K562 (cell line): Measurements from ENCODE around the gene AHSA1. TPM values are rescaled to one million over a fixed set of nuclear protein-coding genes. Genes with fewer than 3 reads are reported as not detected.

ENCODE experiments used
- ATAC-seq: fragments of 200-7000 bp; cut with Tn5 transposase; 3 replicates; pipeline ENCODE4 v1.9.1; 2020; ENCODE audit warnings: moderate library complexity
- BruUV-seq: library from RNA; stranded (reverse); fragments of 400-500 nt; replicated peaks from 2 replicates; lab custom pipeline; 2021; lab: Mats Ljungman, UMichigan
- CTCF ChIA-PET: fragments of 300-600 bp; formaldehyde crosslinking; extraction: SDS; loops from one replicate; lab custom pipeline; 2021; ENCODE audit warnings: low intra/inter-chr PET ratio; lab: Yijun Ruan, JAX
- POLR2A ChIA-PET: fragments of 300-600, 350-650 bp; sonication (Branson Sonifier 250); formaldehyde crosslinking; extraction: SDS; loops from one replicate; lab custom pipeline; 2021; ENCODE audit warnings: antibody characterized with exemption, inconsistent platforms; lab: Yijun Ruan, JAX
- DNase-seq, 4 experiments: peaks; one replicate each; pipeline versions ENCODE4 v3.0.0 to v3.0.0-alpha.2; 2011 to 2018; ENCODE audit warnings: low spot score in 3 of 4, mixed read lengths in 3 of 4; ENCODE audit errors: extremely low read depth in 1 of 4
- FAIRE-seq: peaks from 2 replicates; lab custom pipeline; 2011; peaks lifted over from hg19 to GRCh38; lab: Jason Lieb, UNC
- H2AFZ ChIP-seq: 2 replicates; pipeline ENCODE4 v1.6.0; 2011; ENCODE audit warnings: low read depth, low read length, control low read depth, inconsistent platforms
- H3K27ac ChIP-seq: fragments of 200-600 bp; 3 replicates; pipeline ENCODE4 v1.8.0; 2011; ENCODE audit warnings: low read depth, mild to moderate bottlenecking, control low read depth, inconsistent platforms, low read length, moderate library complexity, mixed read lengths; ENCODE audit errors: extremely low read depth
- H3K27me3 ChIP-seq, 2 experiments: fragments of 300-600 bp in 1 of 2; 2 replicates in 1 of 2; 3 replicates in 1 of 2; pipeline versions ENCODE4 v1.6.0 to v1.8.0; 2011; ENCODE audit warnings: inconsistent platforms in 2 of 2, low read length in 2 of 2, mild to moderate bottlenecking in 1 of 2, mixed read lengths in 1 of 2, moderate library complexity in 1 of 2; ENCODE audit not compliant: control insufficient read depth in 2 of 2, insufficient read depth in 2 of 2
- H3K36me3 ChIP-seq: fragments of 300-600 bp; 3 replicates; pipeline ENCODE4 v1.8.0; 2011; ENCODE audit warnings: mild to moderate bottlenecking, low read length, inconsistent platforms; ENCODE audit not compliant: control insufficient read depth, insufficient read depth
- H3K4me1 ChIP-seq, 2 experiments: fragments of 200-600 bp in 1 of 2; replicated peaks in 1 of 2; 2 replicates in 1 of 2; 3 replicates in 1 of 2; pipeline versions ENCODE4 v1.5.1 to v1.8.0; 2011; ENCODE audit warnings: inconsistent platforms in 2 of 2, low read length in 2 of 2, mild to moderate bottlenecking in 1 of 2, mixed read lengths in 1 of 2, moderate library complexity in 1 of 2; ENCODE audit not compliant: control insufficient read depth in 2 of 2, insufficient read depth in 2 of 2
- H3K4me2 ChIP-seq: 2 replicates; pipeline ENCODE4 v1.6.1; 2011; ENCODE audit warnings: low read length, control low read depth, inconsistent platforms, mixed read lengths; ENCODE audit not compliant: insufficient read depth
- H3K4me3 ChIP-seq: fragments of 200-600 bp; sonication (generic), shearing (Covaris generic); 2 replicates; pipeline ENCODE4 v1.5.1; 2016; ENCODE audit warnings: control low read depth, inconsistent platforms
- H3K79me2 ChIP-seq: fragments of 200-600 bp; 3 replicates; pipeline ENCODE4 v1.8.0; 2011; ENCODE audit warnings: low read length, inconsistent platforms; ENCODE audit not compliant: control insufficient read depth, insufficient read depth
- H3K9ac ChIP-seq, 2 experiments: 2 replicates each; pipeline versions ENCODE4 v1.6.0 to v1.6.1; 2011; ENCODE audit warnings: low read depth in 2 of 2, low read length in 2 of 2, control low read depth in 1 of 2, inconsistent platforms in 1 of 2, mild to moderate bottlenecking in 1 of 2, mixed read lengths in 1 of 2; ENCODE audit not compliant: insufficient read depth in 1 of 2
- H3K9me1 ChIP-seq: one replicate; pipeline ENCODE4 v1.6.0; 2011; ENCODE audit warnings: inconsistent platforms, mild to moderate bottlenecking, low read length, moderate library complexity; ENCODE audit not compliant: control insufficient read depth, insufficient read depth
- H3K9me3 ChIP-seq: replicated peaks from 2 replicates; pipeline ENCODE4 v1.5.1; 2011; ENCODE audit warnings: low read depth, low read length, inconsistent platforms; ENCODE audit not compliant: control insufficient read depth, insufficient read depth
- H4K20me1 ChIP-seq: replicated peaks from 2 replicates; pipeline ENCODE4 v1.6.1; 2011; ENCODE audit warnings: low read length, inconsistent platforms, mixed read lengths; ENCODE audit not compliant: control insufficient read depth, insufficient read depth
- CGGBP1 ChIP-seq: fragments of 250-450 bp; sonication (Bioruptor Pico); IDR thresholded peaks from 2 replicates; pipeline ENCODE4 v1.9.0; 2021; ENCODE audit warnings: mild to moderate bottlenecking
- E2F3 ChIP-seq: fragments of 250-450 bp; sonication (Bioruptor Pico); IDR thresholded peaks from 2 replicates; pipeline ENCODE4 v1.4.0; 2020; ENCODE audit warnings: mild to moderate bottlenecking
- GTF2A2 ChIP-seq: IDR thresholded peaks from 2 replicates; pipeline ENCODE4 v1.6.1; 2016; ENCODE audit warnings: mild to moderate bottlenecking, missing genetic modification characterization, missing compliant biosample characterization
- HOXB6 ChIP-seq: fragments of 250-450 bp; sonication (Bioruptor Pico); IDR thresholded peaks from 2 replicates; pipeline ENCODE4 v1.5.1; 2022; ENCODE audit warnings: mild to moderate bottlenecking, borderline replicate concordance
- KLF6 ChIP-seq: fragments of 250-450 bp; sonication (Bioruptor Pico); IDR thresholded peaks from 2 replicates; pipeline ENCODE4 v1.4.0; 2020; ENCODE audit warnings: mild to moderate bottlenecking, moderate library complexity, borderline replicate concordance
- NCOA4 ChIP-seq: fragments of 450-650 bp; IDR thresholded peaks from 2 replicates; pipeline ENCODE4 v1.6.1; 2018; ENCODE audit warnings: mild to moderate bottlenecking; ENCODE audit not compliant: partially characterized antibody
- PRDM10 ChIP-seq: fragments of 450-650 bp; IDR thresholded peaks from 2 replicates; pipeline ENCODE4 v1.6.1; 2018; ENCODE audit not compliant: partially characterized antibody
- TBL1XR1 ChIP-seq, 2 experiments: IDR thresholded peaks; 2 replicates each; pipeline ENCODE4 v1.6.1; 2012; ENCODE audit warnings: improper control_type of control experiment in 2 of 2, low read length in 2 of 2, mild to moderate bottlenecking in 1 of 2
- THRA ChIP-seq: fragments of 450-650 bp; IDR thresholded peaks from 2 replicates; pipeline ENCODE4 v1.6.1; 2017; ENCODE audit warnings: mild to moderate bottlenecking, moderate library complexity
- ZNF146 ChIP-seq: IDR thresholded peaks from one replicate; pipeline ENCODE4 v1.6.1; 2018; ENCODE audit warnings: missing compliant biosample characterization; ENCODE audit not compliant: unreplicated experiment
- ZNF639 ChIP-seq, 2 experiments: fragments of 200-800 bp in 1 of 2; sonication (Bioruptor generic) in 1 of 2; sonication (generic) in 1 of 2; formaldehyde crosslinking in 1 of 2; IDR thresholded peaks in 1 of 2; conservative IDR thresholded peaks in 1 of 2; 2 replicates each; pipeline versions ENCODE4 v1.5.0 to v1.6.1; 2016 to 2020; ENCODE audit warnings: missing compliant biosample characterization in 1 of 2, missing genetic modification characterization in 1 of 2, missing genetic modification reagents in 1 of 2
- WGBS: fragments of 100-300 bp; shearing (Covaris generic); methylation state at CpG from one replicate; pipeline ENCODE4 v1.1.6; 2016; ENCODE audit warnings: low coverage, mixed read lengths; ENCODE audit not compliant: insufficient coverage; ENCODE audit errors: missing lambda C conversion rate; 5-methylcytosine and 5-hydroxymethylcytosine counted together
- in situ Hi-C: fragments of 300-500 bp; cut with MboI; formaldehyde crosslinking; loops from 4 replicates; pipeline ENCODE4 v1.15.0; 2018; ENCODE audit warnings: inconsistent platforms, mixed read lengths
- intact Hi-C: fragments of 100-400 bp; cut with micrococcal nuclease; formaldehyde crosslinking; loops from 2 replicates; pipeline ENCODE4 v1.14.2; 2022
- polyA plus RNA-seq, 8 experiments: library from polyadenylated mRNA; depleted of rRNA in 4 of 8; stranded (reverse) in 5 of 8; unstranded in 3 of 8; fragments of >200 nt; fragmentation: Nextera tagmentation in 2 of 8; fragmentation: Illumina TruSeq in 1 of 8; extraction: Ambion mirVana in 2 of 8; extraction: Trizol in 1 of 8; gene quantifications; 2 replicates each; pipeline versions ENCODE4 v1.2.1 to v1.2.3, GENCODE V29; 2011 to 2014; ENCODE audit warnings: inconsistent platforms in 1 of 8, missing spikeins in 1 of 8
- total RNA-seq, 7 experiments: library from RNA; depleted of rRNA in 6 of 7; stranded (reverse); fragments of >200 nt in 6 of 7; fragmentation: Illumina TruSeq in 2 of 7; extraction: Trizol in 2 of 7; gene quantifications; 2 replicates each; pipeline versions ENCODE4 v1.2.1 to v1.2.3, GENCODE V29; 2011 to 2021; ENCODE audit warnings: low replicate concordance in 1 of 7

Gene AHSA1
- total and polyA plus RNA-seq, 9 of the 15 experiments (the other 6 are each of a cell fraction or from before 2014, with no cell fraction given) = 41.4 to 317 (median 184) TPM

- no peaks in the 10 kb centered on the region for H3K9me1 ChIP-seq
- FAIRE-seq (no peak), ATAC-seq (no peak), DNase-seq (no peak)
- H3K4me2 ChIP-seq = no peak overlapping the region
- 90% methylated on average over 3 of the region's 3 CpGs for WGBS
- H3K36me3 ChIP-seq = peaks cover 37% of the 10 kb centered on the region; the same call in 2 of the 3 replicates
- H3K9ac ChIP-seq = no peak overlapping the region
- ChIA-PET POLR2A (no interaction called here), CTCF (no interaction called here)
- no peaks in the 10 kb centered on the region for H3K9me3 ChIP-seq
- H3K27me3 ChIP-seq = no peaks in the 10 kb centered on the region
- no peak overlapping the region for H3K4me3 ChIP-seq
- in situ Hi-C loops = no loop called here
- H3K27ac ChIP-seq = no peak overlapping the region
- no TSS peak for BruUV-seq
- H3K4me1 ChIP-seq = no peaks in the 10 kb centered on the region
- H2AFZ ChIP-seq = no peak overlapping the region
- no peaks in the 10 kb centered on the region for H3K79me2 ChIP-seq
- no peaks in the 10 kb centered on the region for H4K20me1 ChIP-seq
- intact Hi-C loops = no loop called here
- TF ChIP-seq ZNF639 (CRISPR knock-in tag; conservative IDR thresholded peaks at IDR 0.05 in 1 of 2, IDR thresholded peaks at IDR 0.05 in 1 of 2) = no peak
- TF ChIP-seq NCOA4 = no peak
- TF ChIP-seq PRDM10 = no peak
- TF ChIP-seq TBL1XR1 (IDR thresholded peaks at IDR 0.05; ENCODE audit: low read length in 2 of 2) = no peak
- TF ChIP-seq CGGBP1 (CRISPR knock-in tag) = no peak
- no peak for TF ChIP-seq E2F3 (CRISPR knock-in tag)
- TF ChIP-seq GTF2A2 = no peak
- TF ChIP-seq KLF6 = no peak
- no peak for TF ChIP-seq HOXB6
- no peak for TF ChIP-seq ZNF146
- no peak for TF ChIP-seq THRA
Observed at GRCh38 chr14:77426396-77426795, 31.5 kb upstream of the AHSA1 start.
